HG03025 (cell line): ENCODE results near the gene EEFSEC.

Source experiments
- ATAC-seq: cut with Tn5 transposase; IDR thresholded peaks from one replicate; pipeline ENCODE4 v1.9.1; 2021; ENCODE audit warnings: mild to moderate bottlenecking, moderate library complexity; ENCODE audit not compliant: unreplicated experiment, low FRiP score

The EEFSEC gene

DNA sequence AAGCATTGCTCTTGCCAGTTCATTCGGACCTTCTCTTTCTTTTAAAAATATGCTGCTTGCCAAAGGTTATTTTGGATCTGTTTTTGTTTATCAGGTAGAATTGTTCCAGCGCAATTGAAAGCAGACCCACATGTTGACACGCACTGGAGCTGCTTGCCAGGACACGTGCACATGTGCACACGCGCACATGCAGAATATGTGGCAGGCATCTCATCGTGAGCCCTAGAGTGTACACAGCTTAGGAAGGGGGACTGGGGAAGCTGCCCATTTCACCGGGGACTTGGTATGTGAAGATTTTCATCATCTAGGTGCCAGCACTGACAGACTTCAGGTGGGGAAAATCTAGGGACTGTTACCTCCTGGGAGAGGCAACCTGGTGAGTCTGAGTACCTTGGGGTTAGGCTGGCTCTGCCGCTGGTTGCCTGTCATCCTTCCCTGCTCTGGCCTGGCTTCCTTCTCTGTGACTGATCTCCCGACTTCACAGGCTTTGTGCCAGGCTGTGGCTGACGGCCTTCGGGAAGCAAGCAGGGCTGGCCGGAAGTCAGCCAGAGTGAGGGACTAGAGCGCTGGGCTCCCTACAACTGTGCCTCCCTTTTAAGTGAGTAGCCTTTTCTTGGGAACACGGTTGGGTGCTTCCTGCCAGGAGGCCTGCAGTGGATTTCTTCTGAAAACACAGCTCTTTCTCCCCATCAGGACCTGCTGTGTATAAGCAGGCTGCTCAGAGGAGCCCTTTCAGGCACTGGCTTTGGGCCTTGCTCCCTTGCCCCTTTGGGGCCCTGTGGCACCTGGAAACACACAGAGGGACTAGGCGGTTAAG lies 129.3 kb downstream of the EEFSEC start:
- ATAC-seq, result no peak

DNA sequence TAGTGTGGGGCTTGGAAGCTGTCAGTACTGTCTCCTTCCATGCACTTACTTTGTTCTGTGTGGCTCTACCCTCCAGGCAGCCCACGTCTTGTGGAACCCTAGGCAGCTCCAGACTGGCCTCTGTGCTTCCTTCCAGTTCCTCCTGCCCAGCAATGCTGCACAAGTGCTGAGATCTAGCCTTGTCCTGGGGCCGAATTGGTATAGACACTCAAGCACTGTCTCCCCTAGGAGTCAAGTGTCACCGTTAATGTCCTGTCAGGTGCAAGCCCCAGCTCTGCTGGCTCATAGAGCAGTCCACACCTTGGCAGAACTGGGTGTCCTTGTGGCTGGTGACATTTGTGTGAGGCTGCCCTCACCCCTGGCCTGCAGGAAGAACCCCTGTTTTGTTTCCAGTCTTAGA lies 130.1 kb downstream of the EEFSEC start:
- ATAC-seq, result no peak

GRCh38 chr3:128285042-128285966 lies 132.0 kb downstream of the EEFSEC start:
- no peak for ATAC-seq

- ATAC-seq, result no peak
Measured at GRCh38 chr3:128285967-128286321, 132.7 kb downstream of the EEFSEC start.

DNA sequence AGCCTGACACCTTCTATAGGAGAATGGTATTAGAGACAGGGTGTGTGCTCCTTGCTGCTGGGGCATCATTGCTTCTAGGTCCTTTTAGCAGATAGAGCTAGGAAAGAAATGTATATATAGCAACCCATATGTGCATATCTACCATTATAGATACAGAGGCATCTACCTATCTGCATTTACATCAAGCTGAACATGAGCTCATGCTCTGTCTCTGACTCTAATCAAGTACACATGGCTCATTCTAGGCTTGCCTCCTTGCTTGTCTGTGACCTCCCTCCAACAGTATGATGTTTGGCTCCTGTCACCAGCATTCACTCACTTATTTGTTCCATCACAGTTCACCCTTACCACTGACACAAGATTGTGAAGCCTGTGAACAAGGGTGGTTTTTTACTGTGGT lies 133.4 kb downstream of the EEFSEC start:
- no peak for ATAC-seq

DNA sequence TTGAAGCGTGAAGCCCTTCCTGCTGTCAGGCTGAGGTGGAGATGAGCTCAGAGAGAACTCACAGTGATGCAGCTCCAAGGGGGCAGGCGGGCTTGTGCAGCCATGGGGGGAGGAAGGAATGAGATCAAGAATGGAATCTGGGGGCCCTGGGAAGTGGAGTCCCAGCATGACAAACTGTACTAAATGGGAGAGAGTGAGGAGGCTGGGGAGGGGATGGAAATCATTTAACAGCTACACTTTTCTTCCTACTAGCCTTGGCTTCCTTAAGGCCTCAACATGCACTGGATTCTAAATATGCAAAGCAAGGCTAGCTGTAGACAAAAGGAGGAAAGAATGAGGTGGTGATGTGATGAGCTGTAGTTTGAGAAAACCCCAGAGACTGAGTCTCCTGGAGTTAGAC lies 133.9 kb downstream of the EEFSEC start:
- no peak for ATAC-seq

GRCh38 chr3:128289534-128289933 lies 136.3 kb downstream of the EEFSEC start:
- ATAC-seq, result no peak

DNA sequence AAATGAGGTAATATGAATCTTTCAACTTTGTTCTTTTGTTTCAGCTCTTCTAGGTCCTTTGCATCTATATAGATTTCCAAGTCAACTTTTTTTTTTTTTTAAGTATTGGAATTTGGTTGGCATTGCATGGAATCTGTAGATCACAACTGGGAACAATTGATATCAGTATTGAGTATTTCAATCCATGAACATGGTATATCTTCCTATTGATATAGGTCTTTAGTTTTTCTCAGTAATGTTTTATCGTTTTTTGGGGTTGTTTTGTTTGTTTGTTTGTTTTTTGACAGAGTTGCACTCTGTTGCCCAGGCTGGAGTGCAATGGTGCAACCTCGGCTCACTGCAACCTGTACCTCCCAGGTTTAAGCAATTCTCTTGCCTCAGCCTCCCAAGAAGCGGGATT lies 137.2 kb downstream of the EEFSEC start:
- ATAC-seq, result no peak

- ATAC-seq, result no peak
Measured at GRCh38 chr3:128293930-128294329, 140.6 kb downstream of the EEFSEC start.

DNA sequence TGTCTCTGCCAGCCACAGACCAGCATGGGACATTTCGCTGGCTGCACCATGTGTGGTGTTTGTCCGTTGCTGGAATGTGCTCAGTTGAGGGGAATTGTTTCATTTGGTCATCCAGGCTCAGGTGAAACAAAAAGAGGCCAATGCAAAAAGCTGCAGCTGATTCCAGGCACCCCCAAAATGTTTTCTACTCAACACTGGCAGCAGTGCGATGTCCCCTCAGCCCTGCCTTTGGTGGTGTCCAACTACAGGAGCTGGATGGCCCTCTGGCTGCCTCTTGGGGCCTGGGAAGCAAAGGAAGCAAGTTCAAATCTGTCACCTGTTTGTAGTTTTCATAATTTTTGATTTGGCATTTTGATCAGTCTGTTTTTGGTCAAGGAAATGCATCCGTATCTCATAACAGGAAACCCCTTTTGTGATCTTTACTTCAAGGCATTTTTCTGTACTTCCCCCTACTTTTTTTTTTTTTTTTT lies 141.8 kb downstream of the EEFSEC start:
- ATAC-seq, result no peak

- ATAC-seq, result no peak
Measured at GRCh38 chr3:128296469-128297251, 143.4 kb downstream of the EEFSEC start.

GRCh38 chr3:128297401-128298138 lies 144.3 kb downstream of the EEFSEC start:
- no peak for ATAC-seq

DNA sequence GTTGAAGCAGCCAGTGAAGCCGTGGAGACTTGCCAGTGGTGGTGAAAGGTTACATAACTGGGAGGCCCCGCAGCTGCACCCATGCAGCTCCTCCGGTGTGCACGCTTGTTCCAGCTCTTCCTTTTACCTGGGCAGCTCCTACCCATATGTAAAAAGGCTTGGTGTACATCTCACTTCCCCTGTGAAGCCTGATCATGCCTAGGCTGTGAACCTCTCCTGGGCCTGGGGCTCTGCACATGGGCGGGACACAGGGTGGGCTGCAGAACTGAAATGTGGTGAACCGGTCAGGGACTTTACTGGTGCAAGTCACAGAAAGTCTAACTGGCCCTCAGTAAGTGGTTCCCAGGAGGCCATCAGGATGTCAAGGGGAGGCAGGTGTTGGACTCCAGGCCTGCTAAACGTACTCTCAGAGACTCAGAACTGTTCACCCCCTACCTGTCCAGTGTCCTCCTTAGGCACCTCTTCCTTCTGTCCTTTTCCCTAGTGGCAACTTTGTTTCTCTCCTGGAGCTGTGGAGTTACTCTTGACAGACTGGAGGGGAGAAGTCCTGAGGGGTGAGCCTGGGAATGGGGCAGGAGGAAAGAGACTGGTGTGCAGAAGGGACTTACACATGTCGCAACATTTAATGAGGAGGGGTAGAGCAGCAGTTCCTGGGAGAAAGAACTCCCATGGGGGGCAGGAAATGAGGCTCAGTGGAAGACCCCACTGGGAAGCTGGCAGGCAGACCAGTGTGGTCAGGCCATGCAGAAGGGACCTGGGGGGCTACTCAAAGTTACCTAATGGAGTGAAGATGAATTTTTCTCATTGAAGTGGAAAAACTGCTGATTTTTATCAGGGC lies 148.1 kb downstream of the EEFSEC start:
- no peak for ATAC-seq

- no peak for ATAC-seq
Measured at GRCh38 chr3:128306481-128306880, 153.2 kb downstream of the EEFSEC start.

DNA sequence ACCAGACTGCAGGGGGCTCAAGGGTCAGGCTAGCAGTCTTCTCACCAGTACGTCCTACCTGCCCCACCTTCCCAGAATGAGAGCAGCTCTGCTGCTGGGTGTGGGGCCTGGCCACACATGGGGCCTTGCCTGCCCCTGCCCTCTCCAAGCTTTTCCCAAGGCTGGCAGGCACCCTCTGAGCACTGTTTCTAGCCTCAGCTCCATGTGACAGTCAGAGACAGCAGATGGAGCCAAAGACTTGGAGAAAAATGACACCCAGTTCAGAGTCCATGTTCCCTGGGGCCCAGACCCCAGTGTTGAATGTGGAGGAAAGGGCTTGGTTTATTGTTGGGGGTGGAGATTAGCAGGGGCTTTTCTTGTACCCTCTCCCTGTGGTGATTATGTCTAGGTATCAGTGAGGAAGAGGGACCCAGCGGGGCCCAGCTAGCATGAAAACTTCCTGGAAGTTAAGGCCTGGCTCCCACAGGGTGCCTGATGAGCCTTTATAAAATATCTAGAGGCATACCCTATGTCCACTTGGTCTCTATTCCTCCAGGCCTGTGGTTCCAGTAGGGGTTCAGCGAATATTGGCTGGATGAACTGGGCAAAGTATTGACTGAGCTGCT lies 153.8 kb downstream of the EEFSEC start:
- no peak for ATAC-seq

DNA sequence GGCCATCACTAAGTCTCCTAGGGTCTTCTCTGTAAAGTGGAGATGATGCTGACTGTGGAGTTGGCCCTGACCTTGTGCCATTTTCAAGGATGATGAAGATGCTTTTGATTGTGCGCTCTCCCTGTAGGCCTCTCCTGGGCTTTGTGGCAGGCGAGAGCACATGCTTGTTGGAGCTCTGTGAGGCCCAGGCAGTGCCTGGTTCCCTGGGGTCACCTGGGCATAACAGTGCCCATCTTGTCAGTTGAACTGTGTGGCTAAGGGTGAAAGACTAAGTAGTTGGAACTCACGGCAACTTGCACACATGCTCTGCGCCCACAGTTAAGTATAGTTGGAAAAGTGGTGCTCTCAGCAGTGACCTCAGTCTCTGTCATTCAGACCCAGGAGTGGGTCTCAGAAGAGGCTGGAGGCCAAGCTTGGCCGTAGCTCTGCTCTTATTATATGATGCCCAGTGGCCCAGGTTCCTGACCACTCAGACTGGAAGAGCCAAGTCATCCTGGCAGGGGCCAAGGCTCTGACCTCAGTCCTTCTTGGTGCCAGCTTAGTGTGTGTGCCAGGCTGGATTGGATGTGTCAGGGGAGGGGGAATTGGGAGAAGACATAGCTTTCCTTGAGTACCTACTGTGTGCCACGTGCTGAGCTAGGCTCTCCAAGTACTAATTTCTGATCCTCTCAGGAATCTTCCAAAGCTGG lies 154.6 kb downstream of the EEFSEC start:
- ATAC-seq, result no peak

- no peak for ATAC-seq
Measured at GRCh38 chr3:128309026-128309425, 155.7 kb downstream of the EEFSEC start.
